Pulmonary artery endothelial cell (primary cell): ENCODE results near the gene KLF11. TPM values are rescaled to one million over a fixed set of nuclear protein-coding genes. Genes with fewer than 3 reads are reported as not detected.
"Not testable (repeated sequence)": the region's sequence is repeated elsewhere in the genome, so short reads cannot be mapped to it uniquely, and the experiment has no call there.

Source experiments
- DNase-seq: peaks from one replicate; pipeline ENCODE4 v3.0.0-alpha.2; 2011; ENCODE audit warnings: low read depth, low spot score
- total RNA-seq: library from RNA; depleted of rRNA; stranded (reverse); fragments of >200 nt; gene quantifications from 2 replicates; pipeline ENCODE4 v1.2.3, GENCODE V29; 2014

KLF11 gene
- total RNA-seq, 1 donor from 2014 or later, result 5.3 TPM

DNA sequence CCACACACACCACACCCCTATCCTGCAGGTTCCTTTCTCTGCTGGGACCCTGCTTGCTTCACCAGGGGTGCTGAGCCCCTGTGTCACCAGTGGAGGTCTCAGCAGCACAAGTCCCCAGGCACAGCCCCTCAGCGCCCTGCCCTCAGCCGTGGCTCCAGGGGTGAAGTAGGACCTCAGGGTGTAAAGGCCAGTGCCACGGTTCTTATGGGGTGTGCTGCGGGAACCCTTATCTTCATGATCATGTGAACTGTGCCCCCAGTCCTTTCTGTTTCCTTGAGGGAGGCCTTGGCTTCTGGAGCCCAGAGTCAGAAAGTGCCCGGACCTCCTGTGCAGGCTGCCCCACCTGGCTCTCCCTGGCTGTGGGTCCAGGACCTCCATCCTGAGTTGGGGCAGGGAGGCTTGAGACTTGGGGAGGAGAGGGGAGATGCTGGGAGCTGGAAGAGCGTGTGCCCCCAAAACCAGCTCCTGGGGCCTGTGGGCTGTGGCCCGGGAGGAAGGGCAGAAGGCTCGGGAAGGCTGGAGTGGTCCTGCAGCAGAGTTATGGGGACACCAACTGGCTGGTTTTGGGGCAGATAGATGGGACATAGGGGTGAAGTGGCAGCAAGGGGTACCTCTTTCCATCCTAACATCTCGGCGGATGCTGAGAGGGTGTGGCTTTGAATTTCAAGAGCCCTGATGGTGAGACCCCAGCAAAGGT lies 20.2 kb upstream of the KLF11 start:
- no peak for DNase-seq

DNA sequence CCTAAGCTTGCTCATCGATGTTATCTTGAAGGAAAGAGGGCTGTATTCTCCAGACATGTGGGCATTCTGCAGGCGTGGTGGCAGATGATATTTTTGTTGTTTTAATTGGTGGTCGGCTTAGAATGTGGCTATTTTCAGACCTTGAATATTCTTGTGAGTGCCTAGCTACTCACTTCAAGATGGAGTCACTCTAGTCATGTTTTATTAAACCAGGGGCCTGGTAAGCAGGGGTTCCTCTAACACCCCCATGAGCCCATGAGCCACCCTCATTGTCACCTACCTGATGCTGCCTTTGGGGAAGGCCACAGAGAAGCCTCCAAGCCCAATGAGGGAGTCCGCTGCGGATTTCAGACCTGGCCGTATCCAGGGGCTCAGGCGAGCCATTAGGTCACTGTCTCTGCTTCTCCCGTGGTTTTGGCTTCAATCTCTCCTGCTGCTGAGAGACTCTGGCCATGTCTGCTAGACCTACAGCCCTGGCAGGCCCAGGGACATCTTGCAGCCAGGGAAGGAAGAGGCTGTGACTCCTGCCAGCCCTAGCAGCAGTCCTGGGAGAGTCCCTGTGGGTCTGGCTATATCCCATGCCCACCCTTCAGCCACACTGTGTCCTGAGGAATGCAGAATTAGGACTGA lies 16.3 kb upstream of the KLF11 start:
- DNase-seq, result no peak

DNA sequence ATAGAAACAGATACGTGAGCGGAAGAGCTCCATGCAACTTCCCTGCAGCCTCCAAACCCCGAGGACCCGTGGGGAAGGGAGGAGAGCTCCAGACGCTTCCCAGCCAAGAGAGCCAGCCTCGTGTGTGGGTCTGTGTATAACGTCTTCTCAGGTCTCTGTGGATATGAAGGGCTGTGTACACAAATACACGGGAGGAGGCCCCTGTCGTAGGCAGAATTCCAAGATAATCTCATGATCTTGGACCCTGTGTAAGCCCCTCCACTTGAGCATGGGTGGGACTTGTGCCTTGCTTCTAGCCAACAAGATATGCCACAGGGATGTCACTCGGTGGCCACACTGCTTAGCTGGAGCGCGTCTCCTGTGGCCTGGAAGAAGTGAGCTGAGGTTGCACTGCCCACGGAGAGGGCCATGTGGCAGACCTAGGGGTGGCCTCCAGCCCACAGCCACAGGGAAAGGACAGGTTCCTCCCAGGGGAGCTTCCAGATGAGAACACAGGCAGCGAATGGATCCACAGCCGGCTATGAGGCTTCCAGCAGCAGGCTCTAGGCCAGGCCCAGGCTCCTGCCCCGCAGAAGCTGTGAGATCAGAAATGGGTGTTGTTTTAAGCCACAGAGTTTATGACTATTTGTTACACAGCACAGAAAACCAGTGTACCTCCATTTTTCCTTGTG lies 15.6 kb upstream of the KLF11 start:
- no peak for DNase-seq

DNA sequence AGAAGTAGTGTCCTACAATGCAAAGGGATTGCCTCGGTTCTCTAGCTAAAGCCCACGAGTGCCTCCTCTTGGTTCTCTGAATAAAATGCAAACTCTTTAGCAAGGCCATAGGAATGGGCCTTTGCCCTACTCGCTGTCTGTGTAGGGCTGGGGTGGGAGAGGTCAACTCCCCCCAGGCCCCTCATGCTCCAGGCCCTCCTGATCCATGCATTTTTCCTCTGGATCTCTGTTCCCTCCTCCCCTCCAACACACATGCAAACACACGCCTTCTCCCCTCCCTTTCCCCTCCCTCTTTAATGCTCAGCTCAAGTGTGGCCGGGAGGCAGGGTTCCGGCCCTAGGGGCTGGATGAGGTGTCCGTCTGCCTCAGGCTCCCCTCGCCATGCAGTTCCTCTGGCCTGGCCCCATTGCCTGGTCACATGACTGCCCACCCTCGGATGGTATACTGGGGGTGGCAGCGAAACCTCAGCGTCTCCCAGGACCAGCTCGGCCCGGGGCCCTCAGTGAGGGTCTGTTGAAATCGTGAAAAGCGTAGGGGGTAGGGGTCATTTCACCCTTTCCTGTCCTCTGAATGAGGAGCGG lies 14.9 kb upstream of the KLF11 start:
- no peak for DNase-seq

DNA sequence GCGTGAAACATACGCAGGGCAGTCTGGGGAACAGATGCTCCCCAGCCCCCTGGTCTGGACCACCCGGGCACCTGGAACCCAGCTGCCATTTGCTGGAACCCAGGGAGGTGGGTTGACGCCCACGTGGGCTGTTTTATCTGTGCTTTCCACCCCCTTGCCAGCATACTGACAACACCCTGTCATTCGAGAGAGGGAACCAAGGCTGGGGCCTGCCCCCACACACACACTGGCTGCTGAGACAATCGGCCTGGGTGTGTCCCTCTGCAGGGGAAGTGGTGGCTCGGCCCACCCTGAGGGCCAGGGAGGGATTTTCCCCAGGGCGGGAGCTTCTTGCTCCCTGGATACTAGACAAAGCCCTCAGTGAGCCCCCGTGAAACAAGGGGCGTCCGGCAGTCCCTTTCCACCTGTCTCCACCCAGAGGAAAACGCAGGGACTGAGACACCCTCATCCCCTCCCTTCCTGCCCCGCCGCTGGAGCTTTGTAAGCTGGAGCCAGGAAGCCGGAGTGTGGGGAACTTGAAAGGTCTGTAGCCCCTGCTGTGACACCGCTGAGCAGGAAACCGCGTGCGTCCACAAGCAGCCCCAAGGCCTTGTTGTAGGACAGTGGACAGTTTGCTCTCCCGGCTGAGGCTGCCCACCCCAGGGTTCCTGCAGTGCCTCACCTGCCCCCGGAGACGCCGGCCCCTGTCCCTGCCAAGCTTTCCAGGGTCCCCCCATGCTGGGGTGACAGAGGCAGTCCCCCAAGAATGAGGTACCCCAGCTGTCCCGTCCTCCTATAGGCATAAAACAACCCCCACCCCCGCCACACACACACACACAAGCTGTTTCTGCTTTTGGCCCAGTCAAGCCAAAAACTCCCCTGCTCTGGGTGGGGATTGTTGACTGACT lies 14.1 kb upstream of the KLF11 start:
- no peak for DNase-seq

DNA sequence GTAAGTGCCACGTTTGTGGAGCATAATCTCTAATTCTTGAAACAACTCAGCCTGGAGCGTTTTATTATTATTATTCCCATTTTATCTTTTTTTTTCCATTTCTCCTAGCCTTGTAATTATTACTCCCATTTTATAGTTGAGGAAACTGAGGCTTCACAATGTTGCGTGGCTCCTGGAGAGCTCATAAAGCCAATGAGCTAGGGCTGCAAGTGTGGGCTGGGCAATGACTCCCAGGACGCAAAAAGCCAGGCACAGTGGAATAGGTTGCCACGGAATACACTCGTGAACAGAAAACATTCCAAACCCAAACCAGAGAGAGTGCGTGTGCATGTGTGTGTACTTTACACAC lies 13.5 kb upstream of the KLF11 start:
- no peak for DNase-seq

DNA sequence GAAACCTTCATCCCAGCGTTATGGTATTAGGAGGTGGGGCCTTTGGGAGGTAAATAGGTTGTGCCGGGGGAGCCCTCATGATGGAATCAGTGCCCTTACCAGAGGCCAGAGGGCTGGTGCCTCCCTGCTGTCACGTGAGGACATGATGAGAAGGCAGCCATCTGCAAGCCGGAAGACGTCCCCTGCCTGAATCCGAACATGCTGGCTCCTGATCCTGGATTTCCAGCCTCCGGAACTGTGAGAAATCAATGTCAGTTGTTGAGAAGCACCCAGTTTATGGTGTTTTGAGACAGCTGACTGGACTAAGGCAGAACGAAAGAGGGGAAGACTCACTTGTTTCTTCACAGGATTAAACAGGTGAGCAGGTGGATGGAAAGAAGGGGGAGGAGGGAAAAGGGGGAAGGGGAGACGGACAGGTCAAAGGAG lies 13.0 kb upstream of the KLF11 start:
- DNase-seq, result no peak

DNA sequence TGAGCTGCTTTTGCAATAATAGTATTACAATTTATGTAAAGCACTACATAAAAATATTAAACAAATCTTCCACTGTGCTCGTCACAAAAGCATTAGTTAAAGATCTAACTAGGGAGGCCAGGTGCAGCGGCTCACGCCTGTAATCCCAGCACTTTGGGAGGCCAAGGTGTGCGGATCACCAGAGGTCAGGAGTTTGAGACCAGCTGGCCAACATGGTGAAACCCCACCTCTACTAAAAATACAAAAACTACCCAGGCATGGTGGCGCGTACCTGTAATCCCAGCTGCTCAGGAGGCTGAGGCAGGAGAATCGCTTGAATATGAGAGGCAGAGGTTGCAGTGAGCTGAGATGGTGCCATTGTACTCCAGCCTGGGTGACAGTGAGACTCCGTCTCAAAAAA lies 12.6 kb upstream of the KLF11 start:
- DNase-seq, result not testable (repeated sequence)

DNA sequence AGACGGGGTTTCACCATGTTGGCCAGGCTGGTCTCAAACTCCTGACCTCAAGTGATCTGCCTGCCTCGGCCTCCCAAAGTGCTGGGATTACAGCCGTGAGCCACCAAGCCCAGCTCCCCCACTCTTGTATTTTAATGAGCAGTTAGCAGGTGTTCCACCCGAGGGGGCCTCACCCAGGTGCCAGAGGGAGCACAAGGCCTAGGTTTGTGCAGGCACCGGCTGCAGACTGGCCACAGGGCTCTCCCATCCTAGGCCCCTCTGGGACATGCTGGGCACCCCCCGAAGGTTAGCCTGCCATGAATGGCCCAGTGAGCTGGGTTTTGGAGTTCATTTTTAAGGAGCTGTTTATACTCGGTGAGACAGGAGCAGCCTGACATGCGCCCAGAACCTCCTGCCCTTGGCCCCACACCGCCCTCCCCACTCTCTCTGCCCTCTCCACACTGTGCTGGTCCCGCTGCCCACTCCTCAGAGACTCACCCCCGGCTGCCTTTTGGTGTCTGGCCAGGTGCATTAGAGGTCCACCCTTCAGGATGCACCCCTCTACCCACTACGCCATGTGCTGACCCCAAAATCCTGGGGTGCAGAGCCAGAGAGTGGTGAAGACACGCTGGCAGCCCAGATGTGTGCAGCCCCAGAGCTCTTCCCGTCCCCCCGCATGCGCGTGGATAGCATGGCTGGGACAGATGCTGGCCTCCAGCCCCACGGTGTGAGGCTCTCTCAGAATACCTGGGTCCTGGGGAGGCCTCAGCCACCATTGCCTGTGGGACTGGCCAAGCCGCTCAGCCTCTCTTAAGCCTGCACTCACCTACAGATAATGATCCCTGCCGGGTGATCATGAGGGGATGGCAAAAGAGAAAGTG lies 11.2 kb upstream of the KLF11 start:
- DNase-seq, result no peak

DNA sequence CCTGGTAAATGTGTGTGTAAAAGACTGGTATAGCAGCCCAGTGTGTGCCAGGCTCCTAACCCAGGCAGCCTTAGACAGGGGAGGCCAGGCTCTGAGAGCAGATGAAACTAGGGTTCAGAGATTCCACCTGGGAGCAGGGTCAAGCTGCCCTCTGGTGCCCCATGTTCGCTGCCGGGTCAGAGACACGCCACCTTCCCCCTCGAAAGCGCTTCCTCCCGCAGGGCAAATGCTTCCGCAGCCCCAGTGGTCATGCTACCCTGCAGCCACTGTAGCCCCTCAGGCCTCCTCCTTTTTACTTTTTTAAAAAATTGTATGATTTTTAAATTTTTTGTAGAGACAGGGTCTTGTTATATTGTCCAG lies 10.6 kb upstream of the KLF11 start:
- no peak for DNase-seq

DNA sequence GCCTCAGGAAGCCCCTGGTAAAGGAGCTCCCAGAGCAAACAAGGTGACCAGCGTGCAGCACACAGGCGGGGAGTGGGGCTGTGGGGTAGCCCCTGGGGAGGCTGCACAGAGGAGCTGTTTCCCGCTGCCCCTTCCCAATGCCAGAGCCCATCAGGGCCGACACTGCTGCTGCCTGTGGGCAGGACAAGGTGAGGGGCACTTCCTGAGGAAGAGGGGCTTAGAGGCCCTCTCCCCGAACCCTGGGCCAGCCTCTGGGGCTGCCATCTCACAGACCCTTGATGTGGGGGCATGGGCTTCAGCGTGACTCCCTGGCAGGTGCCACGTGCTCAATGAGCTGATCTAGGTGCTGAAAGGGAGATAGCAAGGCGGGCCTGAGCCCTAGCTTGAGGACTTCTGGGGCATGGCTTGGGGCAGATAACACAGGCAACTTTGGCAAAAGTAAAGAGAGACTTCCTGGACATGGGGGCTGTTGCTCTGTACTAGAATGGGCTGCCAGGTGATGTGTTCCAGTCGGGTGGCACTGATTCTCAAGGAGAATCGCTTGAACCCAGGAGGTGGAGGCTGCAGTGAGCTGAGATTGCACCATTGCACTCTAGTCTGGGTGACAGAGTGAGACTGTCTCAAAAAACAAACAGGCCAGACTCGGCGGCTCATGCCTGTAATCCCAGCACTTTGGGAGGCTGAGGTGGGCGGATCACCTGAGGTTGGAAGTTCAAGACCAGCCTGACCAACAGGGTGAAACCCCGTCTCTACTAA lies 9.9 kb upstream of the KLF11 start:
- no peak for DNase-seq

DNA sequence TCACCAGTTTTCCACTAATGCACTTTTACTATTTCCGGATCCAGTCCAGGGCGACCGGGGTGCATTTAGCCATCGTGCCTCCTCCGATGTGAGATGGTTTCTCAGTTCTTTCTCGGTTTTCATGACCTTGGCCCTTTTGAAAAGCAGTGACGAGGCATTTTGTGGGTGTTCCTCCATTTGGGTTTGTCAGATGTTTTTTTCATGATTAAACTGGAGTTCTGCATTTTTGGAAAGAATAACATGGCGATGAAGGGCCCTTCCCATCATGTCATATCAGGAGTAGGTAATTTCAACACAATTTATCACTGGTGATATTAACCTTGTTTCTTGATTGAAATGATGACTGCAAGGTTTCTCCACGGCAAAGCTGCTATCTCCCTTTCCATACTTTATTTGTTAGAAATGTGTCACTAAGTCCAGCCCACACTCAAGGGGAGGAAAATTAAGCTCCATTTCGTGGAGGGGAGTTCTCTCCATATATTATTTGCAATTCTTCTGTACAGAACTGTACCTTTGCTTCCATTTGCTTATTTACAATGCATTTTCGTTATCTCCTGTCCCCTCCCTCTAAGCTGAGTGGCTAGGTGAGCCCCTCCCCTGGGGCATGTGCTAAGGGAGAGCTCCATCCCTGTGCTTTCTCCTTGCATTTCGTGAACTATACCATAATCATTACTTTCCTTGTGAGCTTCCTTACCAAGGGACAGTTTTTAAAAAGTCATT lies 8.9 kb upstream of the KLF11 start:
- no peak for DNase-seq

DNA sequence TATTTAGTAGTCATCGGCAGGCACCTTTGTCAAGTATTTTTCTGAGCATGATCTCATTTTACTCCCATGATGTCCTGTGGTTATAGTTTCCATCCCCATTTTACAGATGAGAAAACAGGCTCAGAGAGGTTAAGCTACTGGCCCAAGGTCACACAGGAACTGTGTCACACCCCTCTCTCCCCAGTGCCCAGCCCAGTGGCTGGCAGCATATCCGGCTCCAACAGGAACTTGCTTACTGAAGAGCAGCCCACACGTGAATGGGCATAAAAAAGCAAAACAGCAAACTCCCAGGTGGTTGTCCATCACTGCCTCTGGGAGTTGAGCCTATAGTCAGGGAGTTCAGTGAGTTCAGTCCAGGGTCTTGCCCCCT lies 8.3 kb upstream of the KLF11 start:
- no peak for DNase-seq

DNA sequence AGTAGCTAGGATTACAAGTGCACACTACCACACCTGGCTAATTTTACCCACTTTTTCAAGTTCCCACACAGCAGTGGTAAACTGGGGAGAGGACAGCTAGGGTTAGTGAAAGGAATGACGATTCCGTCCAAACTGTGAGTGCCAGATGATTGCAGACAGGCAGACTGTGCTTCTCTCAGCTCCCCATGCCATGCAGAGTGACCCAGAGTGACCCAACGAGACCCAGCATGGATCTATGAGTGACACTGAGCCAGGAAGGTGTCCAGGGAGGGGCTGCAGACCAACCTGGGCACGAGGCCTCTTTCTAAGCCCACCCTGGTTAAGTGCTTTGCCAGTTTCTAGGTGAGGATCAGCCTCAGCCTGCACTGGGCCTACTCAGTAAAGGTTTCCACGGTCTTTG lies 7.7 kb upstream of the KLF11 start:
- DNase-seq, result no peak

DNA sequence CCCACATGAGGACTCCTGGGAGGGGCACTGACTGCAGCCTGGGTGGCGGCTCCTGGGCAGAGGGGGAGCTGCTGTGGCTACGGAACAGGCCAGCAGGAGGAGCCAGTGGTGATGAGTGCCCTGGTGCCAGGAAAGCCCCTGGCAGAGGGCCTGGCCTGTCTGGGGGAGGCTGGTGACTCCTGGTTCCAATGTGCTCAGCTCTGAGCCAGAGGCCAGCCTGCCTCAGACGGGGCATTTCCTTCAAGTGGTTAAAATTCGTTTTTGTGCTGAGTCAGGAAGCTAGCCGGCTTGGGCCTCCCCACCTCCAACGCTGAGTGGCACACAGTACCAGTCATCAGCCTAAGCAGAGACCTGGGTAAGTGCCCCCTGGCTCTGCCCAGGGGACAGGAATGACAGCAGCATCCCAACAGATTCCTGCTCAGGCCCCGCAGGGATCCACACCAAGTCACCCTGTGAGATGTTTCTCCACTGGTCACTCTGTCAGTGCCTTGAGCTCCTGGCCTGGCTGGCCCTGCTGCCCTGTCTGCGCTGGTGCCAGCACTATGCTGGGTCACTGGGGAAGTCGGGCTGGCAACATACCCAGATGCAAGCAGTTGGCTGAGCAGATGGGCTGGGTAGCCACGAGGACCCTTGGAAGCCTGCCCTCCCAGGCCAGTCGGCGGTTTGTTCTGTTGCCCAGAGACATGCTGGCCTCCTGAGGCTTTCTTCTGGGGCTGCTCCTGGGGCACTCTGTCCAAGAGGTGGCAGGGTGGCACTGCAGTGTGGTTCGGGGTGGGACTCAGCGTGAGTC lies 7.1 kb upstream of the KLF11 start:
- no peak for DNase-seq

DNA sequence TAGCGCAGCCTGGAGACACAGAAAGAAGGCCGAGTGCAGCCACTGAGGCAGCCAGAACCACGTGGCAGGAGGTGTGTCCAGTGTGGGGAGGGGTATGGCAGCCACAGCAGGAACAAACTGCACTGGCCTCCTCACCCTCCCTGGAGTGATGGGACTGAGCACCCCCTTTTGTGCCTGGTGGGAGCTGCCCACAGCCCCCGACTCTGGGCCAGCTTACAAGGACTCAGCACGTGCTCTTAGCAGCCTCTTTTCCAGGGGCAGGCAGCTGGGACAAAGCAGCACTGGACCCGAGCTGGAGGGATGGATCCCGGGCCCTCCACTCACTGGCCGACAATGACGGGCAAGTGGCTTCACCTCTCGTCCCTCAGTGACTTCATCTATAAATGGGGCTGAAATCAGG lies 5.2 kb upstream of the KLF11 start:
- no peak for DNase-seq

DNA sequence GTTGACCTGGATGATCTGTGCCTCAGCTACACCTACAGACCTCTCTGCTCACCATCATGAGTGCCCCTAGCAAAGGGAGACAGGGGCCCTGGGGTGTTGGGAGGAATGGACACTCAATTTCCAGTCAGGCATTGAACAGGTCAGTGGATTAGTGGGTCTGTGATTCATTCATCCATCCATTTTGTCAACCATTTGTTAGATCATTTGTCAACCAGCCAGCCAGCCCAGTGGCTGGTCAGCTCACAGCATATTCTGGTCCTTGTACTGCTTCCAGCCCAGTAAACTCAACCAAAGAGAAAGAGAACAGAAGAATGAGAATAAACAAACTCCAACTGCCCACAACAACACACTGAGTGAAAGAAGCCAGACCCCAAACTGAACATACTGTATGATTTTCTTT lies 4.6 kb upstream of the KLF11 start:
- DNase-seq, result no peak

DNA sequence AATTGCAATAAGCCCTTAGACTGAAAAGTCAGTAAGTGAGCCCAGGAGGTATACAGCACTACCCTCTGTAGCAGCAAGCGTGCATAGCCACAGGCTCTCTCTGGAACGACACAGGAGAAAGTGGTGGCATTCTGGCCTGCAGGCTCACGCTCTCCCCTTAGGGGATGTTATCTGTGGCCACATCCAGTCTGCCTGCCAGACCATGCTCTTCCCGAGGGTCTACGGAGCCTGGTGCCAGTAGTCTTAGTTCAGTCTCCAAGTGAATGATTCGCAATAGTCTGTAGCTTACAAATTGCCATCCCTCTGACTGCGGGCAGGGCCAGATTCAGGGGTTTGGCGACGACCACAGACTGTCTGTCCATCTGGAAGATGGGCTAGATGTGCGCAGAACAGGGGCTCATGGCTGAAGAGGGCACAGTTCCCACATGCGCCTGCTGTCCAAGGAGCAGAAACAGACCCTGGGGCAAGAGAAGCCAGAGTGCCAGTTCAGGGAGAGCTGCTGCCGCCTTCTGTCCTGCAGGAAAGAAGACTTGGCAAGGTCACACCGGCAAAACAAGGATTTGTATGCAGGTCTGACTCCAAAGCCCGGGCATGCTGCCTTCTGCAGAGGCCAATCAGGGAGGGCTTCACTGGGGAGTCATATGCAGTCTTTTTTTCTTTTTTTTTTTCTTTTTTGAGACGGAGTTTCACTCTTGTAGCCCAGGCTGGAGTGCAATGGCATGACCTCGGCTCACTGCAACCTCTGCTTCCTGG lies 3.5 kb upstream of the KLF11 start:
- no peak for DNase-seq
